Left lobe of liver (tissue), 2 donors: ENCODE measurements around the gene IDUA. TPM values are rescaled to one million over a fixed set of nuclear protein-coding genes. Genes with fewer than 3 reads are reported as not detected.
"Not testable (repeated sequence)": the region's sequence is repeated elsewhere in the genome, so short reads cannot be mapped to it uniquely, and the experiment has no call there.

Experiments
- ATAC-seq: fragments of 200-7000 bp; cut with Tn5 transposase; one replicate; pipeline ENCODE4 v1.9.1; 2020; ENCODE audit warnings: mild to moderate bottlenecking, moderate library complexity
- DNase-seq: peaks from one replicate; pipeline ENCODE4 v3.0.0-alpha.2; 2020; ENCODE audit warnings: low spot score
- total RNA-seq: library from RNA; stranded (reverse); gene quantifications from one replicate; pipeline ENCODE4 v1.2.1, GENCODE V29; 2021
- donor health status: DM: no; HTN: no; CAD: no; lungs with moderate emphysema.
- donor health status: DM: no; HTN: yes; CAD: no.

The IDUA gene
- 12.9 TPM for total RNA-seq

DNA sequence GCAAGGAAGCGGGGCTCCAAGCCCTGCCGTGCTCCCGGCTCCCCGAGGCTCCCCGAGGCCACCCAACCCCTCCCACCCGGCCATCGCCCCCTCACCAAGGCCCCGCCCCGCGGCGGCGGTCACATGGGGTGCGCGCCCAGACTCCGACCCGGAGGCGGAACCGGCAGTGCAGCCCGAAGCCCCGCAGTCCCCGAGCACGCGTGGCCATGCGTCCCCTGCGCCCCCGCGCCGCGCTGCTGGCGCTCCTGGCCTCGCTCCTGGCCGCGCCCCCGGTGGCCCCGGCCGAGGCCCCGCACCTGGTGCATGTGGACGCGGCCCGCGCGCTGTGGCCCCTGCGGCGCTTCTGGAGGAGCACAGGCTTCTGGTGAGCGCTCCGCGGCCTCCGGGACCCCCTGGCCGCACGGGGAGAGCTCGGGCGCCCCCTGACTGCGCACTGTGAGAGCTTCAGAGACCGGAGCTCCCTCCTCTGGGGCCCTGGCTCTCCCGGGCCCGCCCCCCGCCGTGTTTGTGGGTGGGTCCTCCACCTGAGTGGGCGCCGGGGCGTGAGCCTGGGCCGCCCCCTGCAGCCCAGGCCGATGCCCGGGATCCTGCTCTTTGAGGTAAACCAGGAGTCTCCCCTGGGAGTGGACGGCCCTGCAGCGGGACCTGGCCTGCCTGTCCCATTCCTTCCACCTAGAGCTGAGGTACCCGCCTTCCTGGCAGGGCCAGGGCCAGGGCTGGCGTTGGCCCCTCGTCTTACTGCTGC, at the start of gene IDUA:
IDUA (plus strand) TSS at position 166 of the 745 bp plus-strand sequence; CDS start at position 207, 41 bp downstream.
- DNase-seq (peak; percentile 92), ATAC-seq (peak; percentile 71)

GRCh38 chr4:939508-939907, 47.3 kb upstream of the IDUA start:
- ATAC-seq, DNase-seq: not testable (repeated sequence)

- no peak for DNase-seq
- ATAC-seq, result no peak
These were observed 41.4 kb upstream of the IDUA start for GRCh38 chr4:945274-946102.

GRCh38 chr4:946103-946450, 40.8 kb upstream of the IDUA start:
- DNase-seq (no peak), ATAC-seq (no peak)

DNA sequence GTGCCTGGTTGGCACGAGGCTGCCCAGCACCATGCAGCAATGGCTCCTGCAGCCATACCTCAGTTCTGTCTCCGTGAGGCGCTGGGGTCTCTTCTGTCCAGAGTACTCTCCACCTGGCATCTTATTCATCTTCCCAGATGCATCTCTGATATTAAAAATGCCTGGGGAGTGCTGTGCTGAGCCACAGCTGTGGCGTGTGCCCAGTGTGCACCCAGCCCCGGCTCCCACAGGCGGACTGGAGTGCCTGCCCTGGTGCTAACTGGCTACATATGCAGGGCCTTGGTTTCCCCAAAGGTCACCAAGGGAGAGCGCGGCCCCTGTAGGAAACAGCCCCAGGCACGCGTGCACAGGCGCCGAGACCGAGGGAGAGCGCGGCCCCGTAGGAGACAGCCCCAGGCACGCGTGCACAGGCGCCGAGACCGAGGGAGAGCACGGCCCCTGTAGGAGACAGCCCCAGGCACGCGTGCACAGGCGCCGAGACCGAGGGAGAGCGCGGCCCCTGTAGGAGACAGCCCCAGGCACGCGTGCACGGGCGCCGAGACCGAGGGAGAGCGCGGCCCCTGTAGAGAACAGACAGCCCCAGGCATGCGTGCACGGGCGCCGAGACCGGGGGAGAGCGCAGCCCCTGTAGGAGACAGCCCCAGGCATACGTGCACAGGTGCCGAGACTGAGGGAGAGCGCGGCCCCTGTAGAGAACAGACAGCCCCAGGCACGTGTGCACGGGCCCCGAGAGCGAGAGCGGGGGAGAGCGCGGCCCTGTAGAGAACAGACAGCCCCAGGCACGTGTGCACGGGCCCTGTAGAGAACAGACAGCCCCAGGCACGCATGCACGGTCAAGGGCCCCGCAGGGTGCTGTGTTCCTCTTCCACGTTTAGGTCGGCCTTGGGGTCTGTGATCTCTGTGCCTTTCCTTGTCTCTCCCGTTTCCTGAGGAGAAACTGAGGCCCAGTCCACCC, 40.0 kb upstream of the IDUA start:
- DNase-seq (no peak), ATAC-seq (no peak)

- DNase-seq, result no peak
- no peak for ATAC-seq
These were observed 39.3 kb upstream of the IDUA start for GRCh38 chr4:947491-947971.

- ATAC-seq (no peak), DNase-seq (no peak)
These were observed 38.5 kb upstream of the IDUA start for GRCh38 chr4:948101-948935.

- DNase-seq, result no peak
- no peak for ATAC-seq
These were observed 37.9 kb upstream of the IDUA start for GRCh38 chr4:948936-949300.

DNA sequence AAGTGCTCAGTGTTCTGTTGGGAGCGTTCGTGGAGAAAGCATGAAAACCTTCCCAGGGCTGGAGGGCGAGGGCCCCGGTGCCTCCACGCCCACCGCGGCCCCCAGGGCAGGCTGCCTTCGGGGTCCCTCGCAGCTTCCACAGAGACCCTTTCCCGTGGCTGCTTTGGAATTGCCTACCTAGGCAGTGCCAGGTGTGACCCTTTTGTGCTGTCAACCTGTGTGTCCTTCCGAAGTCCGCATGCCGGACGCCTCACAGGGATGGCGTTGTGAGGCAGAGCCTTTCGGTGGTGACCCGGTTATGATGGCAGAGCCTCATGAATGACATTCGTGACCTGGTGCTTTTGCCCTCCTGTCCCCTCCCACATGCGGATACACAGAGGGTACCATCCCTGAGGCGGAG, 37.2 kb upstream of the IDUA start:
- no peak for DNase-seq
- no peak for ATAC-seq

- no peak for ATAC-seq
- DNase-seq, result no peak
These were observed 36.5 kb upstream of the IDUA start for GRCh38 chr4:950136-951020.

DNA sequence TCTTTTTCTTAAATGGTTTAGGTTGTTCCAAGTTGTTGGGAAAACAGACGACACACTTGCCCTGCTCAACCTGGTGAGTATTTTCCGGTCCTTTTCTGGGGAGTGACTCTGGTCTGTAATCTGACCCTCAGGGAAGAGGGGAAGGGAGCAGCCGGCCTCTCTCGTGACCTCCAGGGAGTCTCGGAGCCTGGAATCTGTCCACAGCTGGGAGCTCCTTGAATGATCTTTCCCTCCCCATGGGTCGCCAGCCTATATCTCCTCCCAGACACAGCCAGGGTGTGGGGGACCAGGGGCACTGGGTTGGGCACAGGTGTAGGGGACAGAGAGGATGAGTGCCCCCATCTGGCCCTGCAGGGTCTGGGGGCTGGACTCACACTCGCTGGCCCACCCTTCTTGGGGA, 35.7 kb upstream of the IDUA start:
- ATAC-seq, result no peak
- no peak for DNase-seq

DNA sequence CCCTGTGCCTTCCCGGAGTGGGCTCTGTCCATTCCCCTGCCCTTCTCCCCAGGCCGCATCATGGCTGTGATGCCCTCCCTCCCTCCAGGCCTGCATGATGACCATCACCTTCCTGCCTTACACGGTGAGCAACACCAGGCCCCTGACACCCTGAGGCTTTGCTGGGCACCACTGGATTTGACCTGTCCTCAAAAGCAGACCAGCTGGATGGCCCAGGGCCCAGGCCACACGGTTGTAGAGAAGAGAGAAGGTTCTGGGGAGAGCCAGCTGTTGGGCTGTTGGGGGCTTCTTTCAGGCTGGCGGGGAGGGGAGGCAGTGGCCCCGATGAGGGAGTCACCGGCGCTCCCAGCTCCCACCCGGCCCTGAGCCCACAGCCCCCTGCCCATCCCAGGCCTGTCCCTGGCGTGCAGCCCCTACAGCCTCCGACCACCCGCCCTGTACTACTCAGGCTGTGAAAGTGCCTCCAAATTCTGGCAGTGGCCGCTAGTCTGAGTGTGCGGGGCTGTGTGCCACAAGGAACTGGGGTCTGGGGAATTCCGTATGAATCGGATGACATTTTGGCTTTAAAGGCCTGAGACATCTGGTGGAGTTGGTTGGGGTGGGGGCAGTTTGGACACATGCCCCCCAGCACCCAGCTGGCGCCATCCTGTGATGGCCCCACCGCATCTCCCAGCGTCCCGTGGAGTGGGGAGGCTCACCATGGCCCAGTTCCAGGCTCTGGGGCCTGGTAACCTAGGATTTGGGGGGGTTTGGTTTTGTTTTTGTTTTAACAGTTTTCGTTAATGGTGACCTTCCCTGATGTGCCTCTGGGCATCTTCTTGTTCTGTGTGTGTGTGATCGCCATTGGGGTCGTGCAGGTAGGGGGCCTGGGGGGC, 35.0 kb upstream of the IDUA start:
- DNase-seq, result no peak
- no peak for ATAC-seq

GRCh38 chr4:952881-953573, 33.8 kb upstream of the IDUA start:
- DNase-seq (no peak), ATAC-seq (no peak)

DNA sequence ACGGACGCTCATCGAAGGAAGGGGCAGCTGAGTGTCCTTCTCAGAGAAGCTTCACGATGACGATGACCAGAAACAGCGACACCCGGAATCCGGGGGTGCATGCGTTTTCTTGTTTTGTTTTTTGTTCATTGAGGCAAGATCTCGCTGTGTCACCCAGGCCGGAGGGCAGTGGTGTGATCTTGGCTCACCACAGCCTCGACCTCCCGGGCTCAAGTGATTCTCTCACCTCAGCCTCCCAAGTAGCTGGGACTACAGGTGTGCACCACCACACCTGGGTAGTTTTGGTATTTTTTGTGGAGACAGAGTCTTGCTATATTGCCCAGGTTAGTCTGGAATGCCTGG, 33.3 kb upstream of the IDUA start:
- DNase-seq (no peak), ATAC-seq (no peak)

DNA sequence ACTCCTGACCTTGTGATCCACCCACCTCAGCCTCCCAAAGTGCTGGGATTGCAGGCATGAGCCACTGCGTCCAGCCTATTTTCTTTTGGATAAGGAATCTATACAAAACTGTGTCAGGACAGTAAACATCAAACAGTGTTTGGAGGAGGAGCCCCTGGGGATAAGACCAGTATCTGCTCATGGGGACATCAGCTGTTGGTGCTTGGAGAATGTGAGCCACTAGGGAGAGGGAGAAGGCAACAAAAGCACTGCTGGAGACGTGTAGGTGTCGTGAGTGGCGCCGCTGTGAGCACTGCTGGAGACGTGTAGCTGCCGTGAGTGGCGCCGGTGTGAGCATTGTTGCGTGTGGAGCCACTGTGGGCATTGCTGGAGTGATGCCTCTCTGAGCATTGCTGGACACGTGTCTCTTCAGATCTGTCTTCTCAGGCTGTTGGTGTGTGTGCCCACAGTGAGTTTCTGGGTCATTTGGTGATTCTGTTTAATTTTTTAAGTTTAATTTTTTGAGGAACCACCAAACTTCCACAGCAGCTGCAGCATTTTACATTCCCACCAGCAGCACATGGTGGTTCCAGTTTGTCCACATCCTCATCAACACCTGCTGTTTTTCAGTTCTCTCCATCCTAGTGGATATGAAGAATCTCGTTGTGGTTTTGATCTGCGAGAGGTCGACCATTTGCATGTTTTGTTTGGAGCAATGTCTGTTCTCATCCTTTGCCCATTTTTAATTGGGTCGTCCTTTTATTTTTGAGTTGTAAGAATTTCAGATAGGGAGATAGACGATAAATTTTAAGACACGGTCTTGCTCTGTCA, 32.4 kb upstream of the IDUA start:
- DNase-seq, result peak; percentile 27

DNA sequence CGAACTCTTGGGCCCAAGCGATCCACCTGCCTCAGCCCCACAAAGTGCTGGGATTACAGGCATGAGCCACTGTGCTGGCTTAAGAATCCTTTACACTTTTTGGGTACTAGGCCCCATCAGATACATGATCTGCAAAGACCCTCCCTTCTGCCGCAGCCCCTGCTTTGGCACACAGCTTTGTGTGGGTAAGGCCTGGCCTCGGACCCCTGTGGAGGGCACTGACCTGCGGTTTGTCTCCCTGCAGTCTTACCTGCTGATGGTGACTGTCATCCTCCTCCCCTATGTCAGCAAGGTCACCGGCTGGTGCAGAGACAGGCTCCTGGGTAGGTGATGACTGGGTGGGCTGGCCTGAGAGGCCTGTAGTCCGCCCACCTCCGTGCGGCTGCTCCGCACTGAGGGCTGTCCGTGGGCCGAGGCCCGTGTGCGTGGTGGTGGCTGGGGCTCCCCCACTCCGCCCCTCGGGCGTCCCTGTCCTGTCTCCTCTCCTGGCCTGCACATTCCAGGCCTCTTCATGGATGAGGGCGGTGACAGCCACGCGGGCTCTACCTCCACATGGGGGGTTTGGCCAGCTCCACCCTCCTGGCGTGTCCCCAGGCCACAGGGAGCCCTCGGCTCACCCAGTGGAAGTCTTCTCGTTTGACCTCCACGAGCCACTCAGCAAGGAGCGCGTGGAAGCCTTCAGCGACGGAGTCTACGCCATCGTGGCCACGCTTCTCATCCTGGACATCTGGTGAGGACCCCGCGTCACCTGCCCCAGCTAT, 31.5 kb upstream of the IDUA start:
- DNase-seq (no peak), ATAC-seq (no peak)

More for the DNA sequence above, 32.4 kb upstream of the IDUA start:
- ATAC-seq, result no peak
